22Rv1 (cell line): Measurements from ENCODE around the gene PGGT1B.
"Not testable (repeated sequence)": the region's sequence is repeated elsewhere in the genome, so short reads cannot be mapped to it uniquely, and the experiment has no call there.

Experiments used
- ZFX ChIP-seq: fragments of 450-650 bp; IDR thresholded peaks from 2 replicates; pipeline ENCODE4 v1.6.1; 2017; ENCODE audit warnings: antibody characterized with exemption, borderline replicate concordance
- TF ChIP-seq, protein P1 (sequence below): fragments of 450-650 bp; IDR thresholded peaks from 2 replicates; pipeline ENCODE4 v1.5.1; 2017; ENCODE audit warnings: mild to moderate bottlenecking

- TF ChIP-seq, protein P1, sequence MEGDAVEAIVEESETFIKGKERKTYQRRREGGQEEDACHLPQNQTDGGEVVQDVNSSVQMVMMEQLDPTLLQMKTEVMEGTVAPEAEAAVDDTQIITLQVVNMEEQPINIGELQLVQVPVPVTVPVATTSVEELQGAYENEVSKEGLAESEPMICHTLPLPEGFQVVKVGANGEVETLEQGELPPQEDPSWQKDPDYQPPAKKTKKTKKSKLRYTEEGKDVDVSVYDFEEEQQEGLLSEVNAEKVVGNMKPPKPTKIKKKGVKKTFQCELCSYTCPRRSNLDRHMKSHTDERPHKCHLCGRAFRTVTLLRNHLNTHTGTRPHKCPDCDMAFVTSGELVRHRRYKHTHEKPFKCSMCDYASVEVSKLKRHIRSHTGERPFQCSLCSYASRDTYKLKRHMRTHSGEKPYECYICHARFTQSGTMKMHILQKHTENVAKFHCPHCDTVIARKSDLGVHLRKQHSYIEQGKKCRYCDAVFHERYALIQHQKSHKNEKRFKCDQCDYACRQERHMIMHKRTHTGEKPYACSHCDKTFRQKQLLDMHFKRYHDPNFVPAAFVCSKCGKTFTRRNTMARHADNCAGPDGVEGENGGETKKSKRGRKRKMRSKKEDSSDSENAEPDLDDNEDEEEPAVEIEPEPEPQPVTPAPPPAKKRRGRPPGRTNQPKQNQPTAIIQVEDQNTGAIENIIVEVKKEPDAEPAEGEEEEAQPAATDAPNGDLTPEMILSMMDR: not testable (repeated sequence)
- not testable (repeated sequence) for TF ChIP-seq ZFX
Measured at GRCh38 chr5:115249379-115249778, 13.3 kb downstream of the PGGT1B start.
